ENCODE data around the gene CD2BP2.
A peak's percentile ranks its signal among the peaks of the same experiment; 100 is the strongest.
"Not testable (repeated sequence)": the region's sequence is repeated elsewhere in the genome, so short reads cannot be mapped to it uniquely, and the experiment has no call there.

Gene CD2BP2

DNA sequence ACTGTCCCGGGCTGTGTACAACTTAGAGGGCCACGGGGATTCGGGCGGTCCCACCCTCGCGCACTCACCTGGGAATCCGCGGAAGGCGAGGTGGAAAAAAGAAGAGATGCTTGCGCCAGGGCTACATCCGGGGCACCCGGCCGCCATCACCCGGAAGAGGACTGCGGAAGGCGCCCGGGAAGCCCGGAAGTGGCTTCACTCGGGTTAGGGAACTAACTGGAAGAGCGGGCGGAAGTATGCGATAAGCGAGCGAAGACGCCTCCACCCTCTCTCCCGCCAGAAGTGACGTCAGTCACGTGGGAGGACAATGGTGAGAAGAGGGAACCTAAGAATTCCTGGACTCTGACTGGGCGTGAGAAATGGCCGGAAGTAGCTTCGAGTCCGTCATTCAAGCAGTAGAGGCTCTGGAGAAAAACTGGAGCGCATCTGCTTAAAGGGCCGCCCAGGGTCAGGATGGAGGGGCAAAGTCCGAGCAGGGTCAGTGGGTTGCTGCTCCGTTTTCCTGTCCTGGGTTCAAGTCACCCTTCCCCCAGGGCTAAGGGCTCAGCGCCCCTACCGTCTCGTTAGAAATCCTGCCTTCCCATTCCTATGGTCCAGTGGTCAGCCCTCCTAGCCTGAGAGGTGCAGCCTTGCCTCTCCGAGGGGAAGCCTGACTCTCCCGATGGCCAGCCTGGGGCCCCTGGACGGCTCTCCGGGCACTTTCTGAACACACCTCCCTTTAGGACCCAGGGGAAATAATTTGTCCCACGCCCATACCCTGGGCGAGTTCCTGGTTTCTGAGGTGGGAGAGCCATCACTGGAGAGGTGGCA lies at the start of gene CD2BP2:
Gene CD2BP2, minus strand, starts transcription at position 165 of the 810 bp plus-strand sequence. CDS start 627 bp downstream, outside the sequence.
- peak; percentile 89 for DNase-seq (ENCODE audit: low spot score)

DNA sequence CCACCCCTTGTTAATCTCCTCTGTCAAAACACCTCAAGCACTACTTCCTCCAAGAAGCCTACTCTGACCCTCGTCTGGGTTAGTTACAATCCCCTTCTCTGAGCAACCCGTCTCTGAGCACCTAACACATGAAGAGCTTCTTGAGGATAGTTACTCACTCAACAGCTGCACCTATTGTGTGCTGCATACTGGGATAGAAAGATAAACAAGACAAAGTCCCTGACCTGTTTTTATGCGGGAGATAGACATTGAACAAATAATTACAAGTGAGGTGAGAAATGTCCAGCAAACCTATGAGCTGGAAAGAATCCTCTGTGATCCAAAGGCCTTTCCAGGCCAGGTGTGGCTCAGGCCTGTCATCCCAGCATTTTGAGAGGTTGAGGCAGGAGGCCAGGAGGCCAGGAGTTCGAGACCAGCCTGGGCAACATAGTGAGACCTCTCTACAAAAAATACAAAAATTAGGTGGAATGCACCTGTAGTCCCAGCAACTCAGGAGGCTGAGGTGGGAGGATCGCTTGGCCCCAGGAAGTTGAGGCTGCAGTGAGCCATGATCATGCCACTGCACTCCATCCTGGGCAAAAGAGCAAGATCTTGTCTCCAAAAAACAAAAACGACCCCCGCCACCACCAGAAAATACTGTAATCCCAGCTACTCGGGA lies 46.8 kb upstream of the CD2BP2 start:
- no peak for DNase-seq (ENCODE audit: low spot score)

DNA sequence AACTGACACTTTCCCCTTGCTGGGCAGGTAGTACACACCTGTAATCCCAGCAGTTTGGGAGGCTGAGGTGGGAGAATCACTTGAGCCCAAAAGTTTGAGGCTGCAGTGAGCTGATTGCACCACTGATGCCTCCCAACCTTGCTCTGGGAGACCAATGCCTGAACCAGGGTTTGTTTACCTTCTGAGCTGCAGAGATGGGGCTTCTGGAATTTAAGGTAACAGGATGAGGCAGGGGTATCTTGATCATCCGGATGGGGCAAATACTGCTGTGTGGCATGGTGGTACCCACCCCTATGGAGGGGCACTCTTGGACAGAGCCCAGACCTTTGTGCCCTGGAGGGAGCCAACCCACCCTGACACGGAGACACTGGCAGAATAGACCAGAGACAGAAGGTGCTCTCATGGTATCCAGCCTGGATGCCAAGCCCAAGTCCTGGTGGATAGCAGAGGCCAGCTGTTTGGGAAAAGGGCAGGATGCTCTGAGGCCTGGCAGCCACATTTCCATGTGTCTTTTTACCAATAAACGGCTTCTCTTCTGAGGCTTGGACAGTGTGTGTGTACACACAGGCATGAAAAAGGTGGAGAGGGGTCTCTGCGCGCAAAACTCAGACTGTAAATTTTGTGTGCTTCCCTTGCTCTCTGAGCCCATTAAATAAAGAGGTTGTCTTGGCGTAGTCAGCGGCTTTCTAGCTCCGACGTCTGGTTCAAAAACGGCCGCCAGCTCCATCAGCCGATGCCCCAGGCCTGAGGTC lies 44.5 kb upstream of the CD2BP2 start:
- no peak for DNase-seq (ENCODE audit: low spot score)

DNA sequence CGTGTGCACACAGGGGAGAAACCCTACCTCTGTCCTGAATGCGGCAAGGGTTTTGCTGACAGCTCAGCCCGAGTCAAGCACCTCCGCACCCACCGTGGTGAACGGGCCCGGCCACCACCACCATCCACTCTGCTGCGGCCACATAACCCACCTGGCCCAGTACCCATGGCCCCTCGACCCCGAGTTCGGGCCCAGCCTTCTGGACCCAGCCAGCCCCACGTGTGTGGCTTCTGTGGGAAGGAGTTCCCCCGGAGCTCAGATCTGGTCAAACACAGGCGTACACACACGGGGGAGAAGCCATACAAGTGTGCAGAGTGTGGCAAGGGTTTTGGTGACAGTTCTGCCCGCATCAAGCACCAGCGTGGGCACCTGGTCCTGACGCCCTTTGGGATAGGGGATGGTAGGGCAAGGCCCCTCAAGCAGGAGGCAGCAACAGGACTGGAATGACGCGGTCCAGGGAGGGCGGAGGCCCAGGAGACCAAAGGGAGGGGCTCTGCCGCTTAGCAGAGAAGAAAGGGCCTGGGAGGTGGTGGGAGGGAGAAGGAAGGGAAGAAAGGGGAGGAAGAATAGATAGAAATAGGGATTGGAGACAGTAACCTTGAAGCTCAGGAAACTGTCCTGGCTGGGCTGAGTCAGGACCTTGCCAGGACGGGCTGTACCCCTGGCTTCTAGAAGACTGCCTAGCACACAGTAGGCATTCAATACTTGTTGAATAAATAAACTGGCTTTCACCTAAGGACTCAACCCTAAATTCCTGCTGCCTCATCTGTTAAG lies 43.7 kb upstream of the CD2BP2 start:
- DNase-seq (ENCODE audit: low spot score): no peak

DNA sequence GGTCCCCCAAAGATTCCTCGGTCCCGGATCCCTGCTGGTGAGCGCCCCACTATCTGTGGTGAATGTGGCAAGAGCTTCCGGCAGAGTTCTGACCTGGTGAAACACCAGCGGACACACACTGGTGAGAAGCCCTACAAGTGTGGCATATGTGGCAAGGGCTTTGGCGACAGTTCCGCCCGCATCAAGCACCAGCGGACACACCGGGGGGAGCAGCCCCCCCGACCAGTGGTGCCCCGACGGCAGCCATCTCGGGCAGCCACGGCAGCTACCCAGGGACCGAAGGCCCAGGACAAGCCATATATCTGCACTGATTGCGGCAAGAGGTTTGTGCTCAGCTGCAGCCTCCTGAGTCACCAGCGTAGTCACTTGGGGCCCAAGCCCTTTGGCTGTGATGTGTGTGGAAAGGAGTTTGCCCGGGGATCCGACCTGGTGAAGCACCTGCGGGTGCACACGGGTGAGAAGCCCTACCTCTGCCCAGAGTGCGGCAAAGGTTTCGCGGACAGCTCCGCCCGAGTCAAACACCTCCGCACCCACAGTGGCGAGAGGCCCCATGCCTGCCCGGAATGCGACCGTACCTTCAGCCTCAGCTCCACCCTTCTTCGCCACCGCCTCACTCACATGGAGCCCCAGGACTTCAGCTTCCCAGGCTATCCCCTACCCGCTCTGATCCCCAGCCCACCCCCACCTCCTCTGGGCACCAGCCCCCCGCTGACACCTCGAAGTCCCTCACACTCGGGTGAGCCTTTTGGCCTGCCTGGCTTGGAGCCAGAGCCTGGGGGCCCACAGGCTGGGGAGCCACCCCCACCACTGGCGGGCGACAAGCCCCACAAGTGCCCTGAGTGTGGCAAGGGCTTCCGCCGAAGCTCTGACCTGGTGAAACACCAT lies 42.9 kb upstream of the CD2BP2 start:
- DNase-seq (ENCODE audit: low spot score): no peak

DNA sequence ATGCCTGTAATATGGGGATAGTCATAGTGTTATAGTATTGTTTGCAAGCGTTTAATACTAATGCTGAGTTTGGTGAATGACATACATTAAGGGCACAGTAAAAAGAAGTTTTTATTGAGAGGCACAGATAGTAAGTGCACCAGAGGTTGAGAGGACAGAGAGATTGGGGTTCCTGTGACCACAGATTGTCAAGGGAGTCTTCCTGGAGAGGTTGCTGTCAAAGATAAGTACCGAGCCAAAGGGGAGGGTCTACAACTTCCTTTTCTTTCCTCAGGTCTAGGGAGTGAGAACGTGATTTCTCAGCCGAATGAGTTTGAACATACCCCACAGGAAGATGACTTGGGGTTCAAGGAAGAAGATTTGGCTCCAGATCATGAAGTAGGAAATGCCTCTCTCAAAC lies 41.9 kb upstream of the CD2BP2 start:
- no peak for DNase-seq (ENCODE audit: low spot score)

DNA sequence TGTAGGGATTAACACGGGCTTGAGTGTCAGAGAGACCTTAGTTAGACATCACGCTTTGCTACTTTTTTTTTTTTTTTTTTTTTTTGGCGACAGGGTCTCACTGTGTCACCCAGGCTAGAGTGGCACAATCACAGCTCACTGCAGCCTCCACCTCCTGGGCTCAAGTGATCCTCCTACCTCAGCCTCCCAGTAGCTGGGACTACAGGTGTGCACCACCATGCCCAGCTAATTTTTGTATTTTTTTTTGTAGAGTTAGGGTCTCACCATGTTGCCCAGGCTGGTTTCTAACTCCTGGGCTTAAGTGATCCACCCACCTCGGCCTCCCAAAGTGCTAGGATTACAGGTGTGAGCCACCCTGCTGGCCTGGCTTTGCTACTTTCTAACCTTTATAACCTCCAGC lies 41.5 kb upstream of the CD2BP2 start:
- not testable (repeated sequence) for DNase-seq (ENCODE audit: low spot score)

DNA sequence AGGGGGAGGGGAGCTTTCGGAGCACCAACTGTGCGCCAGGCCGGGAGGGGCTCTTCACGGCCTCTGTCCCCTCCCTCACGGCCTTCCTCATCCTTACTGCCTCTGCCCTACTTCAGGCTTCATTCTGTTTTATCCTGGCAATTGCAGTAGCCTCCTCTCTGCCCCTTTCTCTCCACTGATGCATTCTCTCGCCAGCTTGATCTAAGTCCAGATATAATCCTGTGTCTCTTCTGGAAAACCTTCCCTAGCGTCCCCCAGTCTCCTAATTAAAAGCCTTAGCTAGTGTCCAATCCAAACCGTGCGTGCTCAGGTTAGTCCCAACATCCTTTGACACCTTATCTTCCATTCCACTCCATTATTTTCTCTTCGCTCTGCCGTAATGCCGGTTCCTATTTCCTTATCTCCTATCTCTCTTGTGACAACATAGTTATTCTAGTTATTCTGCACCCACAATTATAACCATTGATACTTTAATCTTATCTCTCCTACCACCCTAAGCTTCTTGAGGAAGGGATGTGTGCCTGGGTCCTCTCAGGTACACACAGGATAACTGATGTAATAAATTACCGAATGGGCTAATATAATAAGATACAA lies 41.0 kb upstream of the CD2BP2 start:
- DNase-seq (ENCODE audit: low spot score): no peak

DNA sequence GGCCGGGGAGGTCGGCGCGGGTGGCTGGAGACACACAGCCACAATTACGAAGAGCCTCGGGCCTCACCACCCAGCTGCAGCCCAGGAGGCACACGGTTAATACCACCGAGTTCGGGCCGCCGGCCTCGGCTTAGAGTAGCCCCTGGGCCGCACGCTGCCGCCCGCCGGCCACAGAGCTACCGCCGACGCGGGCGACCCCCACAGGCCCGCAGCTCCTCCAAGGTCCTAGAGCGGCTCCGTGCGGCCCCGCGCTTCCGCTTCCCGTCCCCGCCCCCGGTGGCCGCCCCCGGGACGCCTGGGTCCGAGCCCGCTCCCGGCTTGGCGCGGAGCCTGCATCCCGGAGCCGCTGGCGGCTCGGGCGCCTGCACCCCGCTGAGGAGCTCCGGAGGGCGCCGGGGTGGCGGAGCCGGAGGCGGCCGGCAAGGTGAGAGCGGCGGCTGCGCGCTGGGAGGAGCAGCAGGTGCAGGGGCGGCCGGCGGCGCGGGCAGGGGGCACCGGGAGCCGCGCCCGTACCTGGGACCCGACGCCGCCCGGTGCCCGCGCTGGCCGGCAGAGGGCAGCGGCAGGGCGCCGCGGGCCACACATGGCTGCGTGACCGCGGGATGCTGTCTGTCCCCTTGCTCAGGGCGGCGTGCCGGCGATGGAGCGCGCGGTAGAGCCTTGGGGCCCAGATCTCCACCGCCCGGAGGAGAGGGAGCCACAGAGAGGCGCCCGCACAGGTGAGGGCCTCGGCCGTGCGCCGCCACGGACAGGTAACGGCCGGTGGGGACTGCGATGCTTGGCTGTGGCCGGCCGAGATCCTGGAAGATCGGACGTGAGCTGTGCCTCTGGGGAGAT lies 40.3 kb upstream of the CD2BP2 start, which contains the start of gene ZNF48:
Gene ZNF48, plus strand, starts transcription at position 266 of the 837 bp plus-strand sequence. Its CDS starts 375 bp downstream, at position 641.
- DNase-seq (ENCODE audit: low spot score): peak; percentile 69

DNA sequence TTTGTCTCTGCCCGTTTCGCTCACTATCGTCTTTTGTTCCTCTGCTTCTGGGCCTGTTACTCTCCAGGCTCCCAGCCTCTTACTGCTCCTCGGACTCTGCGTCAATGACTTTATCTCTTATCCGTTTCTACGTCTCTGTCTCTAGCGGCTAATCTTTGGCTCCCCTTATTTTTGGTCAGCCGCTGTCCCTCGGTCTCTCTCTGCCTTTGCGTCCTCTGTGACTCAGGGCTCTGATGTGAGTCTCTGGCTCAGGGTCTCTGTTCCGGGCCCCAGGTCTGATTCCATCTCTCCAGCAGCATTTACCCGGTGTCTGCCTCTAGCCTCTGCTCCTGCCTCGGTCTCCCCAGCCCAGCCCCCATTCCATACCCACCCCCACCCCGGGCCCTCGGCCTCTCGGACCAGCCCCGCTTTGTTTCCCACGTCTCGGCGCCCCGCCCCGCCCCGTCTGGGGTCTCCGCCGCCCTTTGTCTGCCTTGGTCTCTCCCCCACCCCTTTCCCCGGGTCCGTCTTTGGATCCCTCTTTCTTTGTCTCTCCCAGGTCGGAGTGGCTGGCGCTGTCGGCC lies 39.6 kb upstream of the CD2BP2 start:
- DNase-seq (ENCODE audit: low spot score): no peak

DNA sequence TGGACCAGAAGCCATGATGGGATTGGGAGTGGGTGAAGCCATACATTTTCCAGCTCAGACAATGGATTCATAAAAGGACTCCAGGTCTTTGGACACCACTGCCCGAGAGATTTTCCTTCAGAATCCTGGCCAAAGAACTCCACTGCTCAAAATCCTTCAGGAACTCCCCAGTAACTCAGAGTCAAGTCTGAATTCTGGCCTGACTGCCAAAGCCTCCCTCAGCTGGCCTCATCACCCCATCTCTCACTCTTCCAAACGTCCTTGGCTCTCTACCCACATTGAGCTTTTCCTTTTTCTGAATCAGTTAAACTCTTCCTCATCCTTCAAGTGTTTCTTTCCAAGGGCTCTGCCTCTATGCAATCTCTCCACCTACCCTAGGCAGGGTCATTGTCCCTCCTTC lies 28.4 kb upstream of the CD2BP2 start:
- DNase-seq (ENCODE audit: low spot score): no peak

DNA sequence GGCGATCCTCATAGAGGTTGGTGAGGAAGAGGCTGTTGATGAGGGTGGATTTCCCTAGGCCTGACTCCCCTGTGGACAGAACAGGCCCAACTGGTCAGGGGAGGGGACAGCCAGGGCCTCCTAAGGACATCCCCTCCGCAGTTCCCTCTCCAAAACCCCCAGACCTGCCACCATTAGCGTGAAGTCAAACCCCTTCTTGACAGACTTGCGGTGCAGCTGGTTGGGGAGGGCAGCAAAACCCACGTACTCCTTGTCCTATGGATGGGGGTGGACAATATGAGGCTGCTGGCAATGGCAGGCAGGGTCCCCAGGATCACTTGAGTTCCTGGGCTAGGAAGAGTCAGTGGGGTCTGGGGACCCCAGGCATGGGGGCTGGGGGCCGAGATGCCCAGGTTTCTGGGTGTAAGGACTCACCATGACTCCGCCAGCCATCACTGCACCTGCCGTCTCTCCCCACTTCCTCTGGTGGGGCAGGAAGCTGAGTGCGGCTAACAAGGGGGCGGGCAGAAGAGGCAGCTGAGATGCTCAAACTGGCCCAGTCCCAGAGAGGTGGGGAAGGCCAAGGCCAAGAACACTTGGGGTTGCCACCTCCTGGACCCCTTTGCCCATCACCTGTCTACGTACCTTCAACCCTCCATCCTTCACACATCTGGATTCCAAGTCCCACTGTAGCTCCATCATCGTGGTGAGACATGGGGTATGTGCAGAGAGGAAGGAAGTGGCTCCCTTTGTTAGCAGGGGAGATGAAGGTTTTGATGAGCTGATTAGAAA lies 27.2 kb upstream of the CD2BP2 start, which contains the start of gene SEPTIN1:
Gene SEPTIN1, minus strand, starts transcription at position 451 of the 771 bp plus-strand sequence. Its CDS starts 19 bp downstream, at position 432.
- peak; percentile 81 for DNase-seq (ENCODE audit: low spot score)

DNA sequence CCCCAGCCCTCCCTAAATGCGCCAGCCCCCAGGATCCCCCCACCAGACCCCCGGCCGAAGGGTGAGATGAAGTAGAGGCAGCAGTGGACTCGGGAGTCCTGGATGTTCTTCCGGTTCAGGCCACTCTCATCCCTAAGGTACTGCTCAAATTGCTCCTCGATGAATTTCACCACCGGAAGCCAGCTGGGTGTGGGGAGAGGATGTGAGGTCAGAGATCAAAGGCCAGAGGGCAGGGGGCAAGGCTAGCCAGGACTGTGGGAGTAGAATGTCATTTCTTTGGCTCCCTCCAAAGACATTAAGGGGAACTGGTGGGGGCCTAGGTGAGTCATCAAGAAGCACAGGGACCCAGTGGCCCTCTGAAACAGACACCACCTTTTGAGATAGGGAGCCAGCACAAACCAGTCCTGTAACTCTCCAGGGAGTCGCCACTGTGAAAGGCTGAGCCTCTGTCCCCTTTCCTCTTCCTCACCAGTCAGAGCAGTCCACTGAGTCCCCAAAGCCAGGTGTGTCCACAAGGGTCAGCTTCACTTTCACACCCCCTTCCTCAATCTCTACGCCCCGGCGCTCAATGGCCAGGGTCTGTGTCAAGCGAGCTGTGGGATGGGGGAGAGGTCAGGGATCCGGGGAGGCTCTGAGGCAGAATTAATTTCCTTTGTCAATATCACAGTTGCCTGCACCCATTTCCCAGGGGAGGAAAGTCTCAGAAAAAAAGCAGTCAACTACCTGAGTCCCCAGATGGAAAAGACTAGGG lies 26.4 kb upstream of the CD2BP2 start:
- peak; percentile 47 for DNase-seq (ENCODE audit: low spot score)

DNA sequence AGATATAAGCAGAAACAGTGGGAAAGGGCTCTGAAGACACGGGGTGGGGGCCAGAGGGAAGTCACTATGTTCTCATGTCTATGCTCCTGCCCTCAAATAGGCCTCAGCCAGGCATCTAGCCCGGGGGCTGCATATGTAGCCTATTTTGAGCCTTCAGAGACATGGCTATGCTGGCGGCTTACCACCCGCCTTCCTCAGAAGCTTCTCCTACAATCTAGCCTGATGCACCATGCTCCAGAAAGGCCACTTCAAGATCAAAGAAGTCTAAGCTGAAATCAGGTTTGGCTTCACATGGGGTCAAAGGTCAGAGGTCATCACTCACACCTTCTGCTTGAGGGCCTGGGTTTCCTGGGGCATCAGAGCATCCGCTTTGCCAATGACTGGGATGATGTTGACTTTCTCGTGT lies 25.7 kb upstream of the CD2BP2 start:
- no peak for DNase-seq (ENCODE audit: low spot score)

DNA sequence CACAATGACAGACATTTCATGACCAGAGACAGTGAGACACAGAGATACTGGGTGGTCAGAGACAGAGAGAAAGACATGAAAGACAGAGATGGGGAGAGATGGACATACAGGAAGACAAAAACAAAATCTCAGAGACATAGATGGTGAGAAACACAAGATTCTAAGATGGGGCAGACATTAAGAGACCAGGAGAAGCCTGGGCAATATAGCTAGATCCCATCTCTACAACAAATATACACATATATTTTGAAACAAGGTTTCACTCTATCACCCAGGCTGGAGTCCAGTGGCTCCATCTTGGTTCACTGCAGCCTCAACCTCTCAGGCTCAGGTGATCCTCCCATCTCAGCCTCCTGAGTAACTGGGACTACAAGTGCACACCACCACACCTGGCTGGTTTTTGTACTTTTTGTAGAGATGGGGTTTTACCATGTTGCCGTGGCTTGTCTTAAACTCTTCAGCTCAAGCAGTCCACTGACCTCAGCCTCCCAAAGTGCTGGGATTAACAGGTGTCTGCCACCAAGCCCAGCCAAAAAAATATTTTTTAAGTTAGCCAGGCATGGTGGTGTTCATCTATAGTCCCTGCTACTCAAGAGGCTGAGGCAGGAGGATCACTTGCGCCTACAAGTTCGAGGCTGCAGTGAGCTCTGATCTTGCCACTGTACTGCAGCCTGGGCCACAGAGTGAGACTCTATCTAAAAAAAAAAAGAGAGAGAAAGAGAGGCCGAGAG lies 25.1 kb upstream of the CD2BP2 start:
- DNase-seq (ENCODE audit: low spot score): no peak

DNA sequence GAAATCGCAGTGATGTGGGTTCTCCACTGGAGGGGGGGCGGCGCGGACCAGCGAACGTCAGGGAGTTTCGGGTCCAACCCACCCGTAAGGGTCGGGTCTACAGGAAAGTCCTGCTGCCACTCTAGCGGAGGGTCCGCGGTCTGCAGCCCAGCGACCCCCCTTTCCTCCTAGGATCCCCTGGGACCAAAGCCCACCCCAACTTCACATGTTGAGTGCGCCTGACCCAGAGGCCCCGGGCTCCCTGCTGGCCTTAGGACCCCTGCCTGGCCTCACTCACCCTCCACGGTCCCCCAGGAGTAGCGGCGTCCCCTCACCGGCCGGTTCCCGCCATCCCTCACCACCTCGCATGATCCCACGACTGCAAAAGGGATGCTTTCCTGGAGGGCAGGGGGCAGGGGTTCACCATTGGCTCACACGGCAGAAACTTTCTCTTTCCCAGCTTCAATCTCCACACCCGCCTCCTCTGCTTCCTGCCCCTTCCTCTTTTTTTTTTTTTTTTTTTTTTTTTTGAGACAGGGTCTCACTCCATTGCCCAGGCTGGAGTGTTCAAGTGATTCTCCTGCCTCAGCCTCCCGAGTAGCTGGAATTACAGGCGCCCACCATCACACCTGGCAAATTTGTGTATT lies 24.2 kb upstream of the CD2BP2 start:
- no peak for DNase-seq (ENCODE audit: low spot score)
